Activated CD4-positive, alpha-beta memory T cell treated with anti-CD3 and anti-CD28 coated beads for 36 hours (primary cell): ENCODE measurements around the gene TBX3. TPM values are rescaled to one million over a fixed set of nuclear protein-coding genes. Genes with fewer than 3 reads are reported as not detected.

Experiments
- CTCF ChIA-PET: fragments of 350-600 bp; sonication (Branson Sonifier 250); formaldehyde crosslinking; loops from one replicate; lab custom pipeline; 2021; ENCODE audit warnings: antibody characterized with exemption, inconsistent platforms; lab: Charles Lee
- POLR2A ChIA-PET: fragments of 350-600 bp; sonication (Branson Sonifier 250); formaldehyde crosslinking; loops from one replicate; lab custom pipeline; 2021; ENCODE audit warnings: antibody characterized with exemption; lab: Charles Lee
- DNase-seq: peaks from one replicate; pipeline ENCODE4 v3.0.0-alpha.2; 2020
- H3K27ac Mint-ChIP-seq: one replicate; pipeline ENCODE4 v1.8.0; 2021; ENCODE audit warnings: mixed read lengths
- H3K27me3 Mint-ChIP-seq: one replicate; pipeline ENCODE4 v1.8.0; 2021; ENCODE audit warnings: mixed read lengths
- H3K36me3 Mint-ChIP-seq: one replicate; pipeline ENCODE4 v1.8.0; 2021; ENCODE audit warnings: mixed read lengths
- H3K4me1 Mint-ChIP-seq: one replicate; pipeline ENCODE4 v1.8.0; 2021; ENCODE audit warnings: low read depth, mixed read lengths
- H3K4me3 Mint-ChIP-seq: one replicate; pipeline ENCODE4 v1.8.0; 2021; ENCODE audit warnings: mild to moderate bottlenecking, mixed read lengths
- H3K9me3 Mint-ChIP-seq: one replicate; pipeline ENCODE4 v1.8.0; 2021; ENCODE audit warnings: mixed read lengths
- intact Hi-C: fragments of 100-400 bp; cut with micrococcal nuclease; formaldehyde crosslinking; loops from one replicate; pipeline ENCODE4 v1.15.1; 2023
- total RNA-seq, 2 experiments: library from RNA; stranded (reverse); gene quantifications; one replicate each; pipeline ENCODE4 v1.2.3, GENCODE V29; 2021

The TBX3 gene
- total RNA-seq, 2 experiments from 2014 or later: not detected

- H3K27me3 Mint-ChIP-seq: peaks cover 1% of the 10 kb centered on the region
- H3K4me3 Mint-ChIP-seq: no peak overlapping the region
- H3K9me3 Mint-ChIP-seq: no peaks in the 10 kb centered on the region
- intact Hi-C loops: no loop called here
- DNase-seq: no peak
- no peaks in the 10 kb centered on the region for H3K4me1 Mint-ChIP-seq
- CTCF ChIA-PET: interaction anchor here (1.4 kb wide), 1 partner anchor 1294 kb away, joined by 4 read pairs; no protein-coding TSS in a partner anchor
- POLR2A ChIA-PET: no interaction called here
- H3K36me3 Mint-ChIP-seq: no peaks in the 10 kb centered on the region
- H3K27ac Mint-ChIP-seq: no peak overlapping the region
Measured at GRCh38 chr12:114623737-114624136, 60.2 kb downstream of the TBX3 start.
